NCI-H524 (cell line): ENCODE results near the gene GNG2.
"Not testable (repeated sequence)": the region's sequence is repeated elsewhere in the genome, so short reads cannot be mapped to it uniquely, and the experiment has no call there.

Source experiments
- DNase-seq, 2 experiments: peaks; one replicate each; lab custom pipeline; 2025; lab: John Stamatoyannopoulos, UW

Gene GNG2

GRCh38 chr14:51894250-51894649 is 33.8 kb downstream of the GNG2 start:
- peak in 1 of 2 experiments; percentile 71 for DNase-seq

- DNase-seq, result no peak
Observed at GRCh38 chr14:51895375-51895774, 35.0 kb downstream of the GNG2 start.

- no peak for DNase-seq
Observed at GRCh38 chr14:51897791-51898355, 37.5 kb downstream of the GNG2 start.

GRCh38 chr14:51901475-51902024 is 41.1 kb downstream of the GNG2 start:
- no peak for DNase-seq

- DNase-seq, result not testable (repeated sequence)
Observed at GRCh38 chr14:51905656-51906121, 45.3 kb downstream of the GNG2 start.

- DNase-seq, result no peak
Observed at GRCh38 chr14:51908086-51908485, 47.7 kb downstream of the GNG2 start.

- no peak for DNase-seq
Observed at GRCh38 chr14:51912112-51912786, 51.8 kb downstream of the GNG2 start.

GRCh38 chr14:51914310-51914709 is 53.9 kb downstream of the GNG2 start:
- DNase-seq, result no peak

GRCh38 chr14:51917193-51917592 is 56.8 kb downstream of the GNG2 start:
- no peak for DNase-seq

GRCh38 chr14:51921026-51921425 is 60.6 kb downstream of the GNG2 start:
- no peak for DNase-seq

- DNase-seq, result no peak
Observed at GRCh38 chr14:51922624-51923023, 62.2 kb downstream of the GNG2 start.

- DNase-seq, result no peak
Observed at GRCh38 chr14:51924600-51924999, 64.2 kb downstream of the GNG2 start.

GRCh38 chr14:51925980-51926379 is 65.6 kb downstream of the GNG2 start:
- DNase-seq, result no peak

GRCh38 chr14:51926449-51926848 is 66.0 kb downstream of the GNG2 start:
- no peak for DNase-seq

GRCh38 chr14:51928568-51928967 is 68.2 kb downstream of the GNG2 start:
- DNase-seq, result no peak

- no peak for DNase-seq
Observed at GRCh38 chr14:51929166-51929565, 68.8 kb downstream of the GNG2 start.

- DNase-seq, result no peak
Observed at GRCh38 chr14:51929910-51930682, 69.7 kb downstream of the GNG2 start.

GRCh38 chr14:51931308-51931707 is 70.9 kb downstream of the GNG2 start:
- no peak for DNase-seq

GRCh38 chr14:51933191-51933590 is 72.8 kb downstream of the GNG2 start:
- no peak for DNase-seq

GRCh38 chr14:51938137-51938536 is 77.7 kb downstream of the GNG2 start:
- DNase-seq, result no peak

- DNase-seq, result no peak
Observed at GRCh38 chr14:51938821-51939220, 78.4 kb downstream of the GNG2 start.

GRCh38 chr14:51939226-51939625 is 78.8 kb downstream of the GNG2 start:
- DNase-seq, result no peak
